Left renal cortex interstitium (tissue), 4 donors: ENCODE results near the gene INSIG2. TPM values are rescaled to one million over a fixed set of nuclear protein-coding genes. Genes with fewer than 3 reads are reported as not detected.

Experiments used
- DNase-seq, 4 donors: peaks; one replicate each; pipeline ENCODE4 v3.0.0-alpha.2; 2013; ENCODE audit warnings: low read depth in 4 of 4, low spot score in 2 of 4, missing footprints in 1 of 4
- polyA plus RNA-seq, 4 donors: library from polyadenylated mRNA; unstranded; fragments of 120-200 nt; gene quantifications; one replicate each; pipeline ENCODE4 v1.2.1, GENCODE V29; 2013; ENCODE audit not compliant: insufficient read length in 4 of 4

The INSIG2 gene
- polyA plus RNA-seq = 10 to 100 TPM; 27.9 to 40.0 (median 31.1) TPM

GRCh38 chr2:118088051-118089024 is at the start of gene INSIG2:
Gene INSIG2 (plus strand): TSS chr2:118088471. CDS start chr2:118096557, 8,086 bp downstream.
- peak; percentile 81 to 93 (median 87) for DNase-seq

GRCh38 chr2:118040891-118041290 is 47.4 kb upstream of the INSIG2 start:
- no peak for DNase-seq

- no peak for DNase-seq
These were observed 44.1 kb upstream of the INSIG2 start for GRCh38 chr2:118044103-118044716.

- DNase-seq = no peak
These were observed 43.4 kb upstream of the INSIG2 start for GRCh38 chr2:118044854-118045253.

- DNase-seq = no peak
These were observed 43.0 kb upstream of the INSIG2 start for GRCh38 chr2:118045286-118045685.

DNA sequence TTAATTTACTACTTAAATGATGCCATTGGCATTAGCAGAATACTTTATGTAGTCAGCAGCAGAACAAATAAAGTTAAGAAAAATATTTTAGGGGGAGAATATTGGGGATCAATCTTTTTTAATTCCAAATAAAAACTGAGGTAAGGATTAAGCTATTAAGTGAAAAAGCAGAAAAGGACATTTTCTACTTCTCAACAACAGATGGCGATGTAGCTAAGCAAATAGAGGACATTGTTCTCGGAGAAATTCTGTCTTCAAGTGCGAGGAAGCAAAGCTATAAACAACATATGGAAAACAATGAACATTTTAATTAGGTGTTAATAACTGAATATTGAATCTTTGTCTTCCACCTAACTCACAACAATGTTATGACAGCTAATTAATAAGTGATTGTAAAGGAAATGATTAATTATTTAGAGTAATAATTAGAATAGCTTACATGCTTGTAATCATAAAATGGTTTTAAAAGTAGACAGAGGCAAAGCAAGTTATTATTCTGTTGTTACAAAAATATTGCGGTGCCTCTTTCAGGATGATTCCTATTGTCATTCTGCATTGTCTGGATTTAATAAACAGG is 41.5 kb upstream of the INSIG2 start:
- DNase-seq = no peak

DNA sequence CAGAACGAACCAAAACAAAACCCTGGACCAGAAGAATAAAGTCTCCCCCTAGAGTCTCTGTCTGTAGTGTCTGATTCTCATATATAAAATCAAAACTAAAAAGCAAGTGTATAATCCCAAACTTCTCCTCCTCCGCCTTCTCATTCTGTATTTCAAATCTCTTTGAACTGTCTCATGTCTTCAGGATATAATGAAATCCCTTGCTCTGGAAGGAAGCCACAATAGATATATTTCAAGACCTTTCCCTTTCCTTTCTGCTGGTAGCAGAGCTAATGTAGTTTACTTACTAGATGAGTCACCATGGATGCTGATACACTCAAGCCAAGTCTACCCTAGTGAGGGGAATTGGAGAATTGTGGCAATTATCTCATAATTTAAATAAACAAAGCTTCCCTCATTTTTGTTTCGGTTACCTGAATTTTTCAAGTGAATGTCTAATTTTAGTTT is 40.9 kb upstream of the INSIG2 start:
- DNase-seq = no peak

DNA sequence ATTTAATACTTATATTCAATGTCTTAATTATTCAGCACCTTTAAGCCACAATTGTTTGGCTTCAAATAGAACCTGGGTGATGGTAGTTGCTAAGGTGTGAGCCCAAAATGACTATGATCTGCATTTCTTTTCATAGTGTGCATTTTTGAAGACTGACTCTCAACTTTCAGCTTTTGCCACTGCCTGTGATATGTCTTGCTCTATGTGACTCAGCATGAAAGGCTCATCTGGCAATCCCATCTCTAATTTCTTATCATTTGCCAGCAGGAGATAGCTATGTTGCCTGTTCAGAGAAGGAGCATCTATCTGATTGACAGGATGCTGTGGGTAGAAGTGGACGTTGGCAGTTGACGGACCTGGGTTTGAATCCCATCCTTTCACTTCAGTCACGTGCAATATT is 39.9 kb upstream of the INSIG2 start:
- DNase-seq = no peak

GRCh38 chr2:118049140-118049815 is 39.0 kb upstream of the INSIG2 start:
- no peak for DNase-seq

DNA sequence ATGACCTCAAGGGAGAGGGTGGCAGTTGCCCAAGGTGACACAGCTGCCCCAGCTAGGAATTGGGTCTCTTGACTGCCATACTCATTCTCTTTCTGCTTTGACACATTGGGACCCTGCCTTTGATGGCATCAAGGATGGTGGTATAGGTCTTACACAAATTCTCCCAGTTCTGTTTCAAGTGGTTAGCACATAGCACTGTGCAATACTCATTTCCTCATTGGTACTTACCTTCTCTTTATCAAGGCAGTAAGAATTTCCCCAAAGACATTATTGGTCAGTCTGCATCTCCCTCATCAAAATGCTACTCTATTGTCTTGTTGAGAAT is 38.5 kb upstream of the INSIG2 start:
- no peak for DNase-seq

DNA sequence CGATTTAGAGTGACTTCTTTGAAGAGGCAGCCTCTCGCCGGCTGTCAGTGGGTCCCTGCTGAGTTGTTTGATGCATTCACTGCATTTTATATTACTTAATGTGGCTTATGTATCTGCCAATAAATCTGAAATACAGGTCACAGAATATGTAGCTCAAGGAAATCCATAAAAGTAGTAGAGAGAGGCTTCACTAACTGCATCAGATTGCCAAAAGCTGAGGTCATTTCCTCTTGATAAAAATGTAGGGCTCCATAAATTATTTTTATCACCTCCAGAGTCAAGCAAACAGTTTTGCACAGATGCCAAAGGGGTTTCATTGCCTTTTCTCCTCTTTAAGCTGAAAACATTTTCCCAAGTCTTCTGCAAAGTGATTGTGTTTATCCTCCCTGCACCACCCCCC is 37.9 kb upstream of the INSIG2 start:
- no peak for DNase-seq

GRCh38 chr2:118050974-118051373 is 37.3 kb upstream of the INSIG2 start:
- DNase-seq = no peak

GRCh38 chr2:118051826-118052358 is 36.4 kb upstream of the INSIG2 start:
- no peak for DNase-seq

- no peak for DNase-seq
These were observed 35.8 kb upstream of the INSIG2 start for GRCh38 chr2:118052474-118052873.

DNA sequence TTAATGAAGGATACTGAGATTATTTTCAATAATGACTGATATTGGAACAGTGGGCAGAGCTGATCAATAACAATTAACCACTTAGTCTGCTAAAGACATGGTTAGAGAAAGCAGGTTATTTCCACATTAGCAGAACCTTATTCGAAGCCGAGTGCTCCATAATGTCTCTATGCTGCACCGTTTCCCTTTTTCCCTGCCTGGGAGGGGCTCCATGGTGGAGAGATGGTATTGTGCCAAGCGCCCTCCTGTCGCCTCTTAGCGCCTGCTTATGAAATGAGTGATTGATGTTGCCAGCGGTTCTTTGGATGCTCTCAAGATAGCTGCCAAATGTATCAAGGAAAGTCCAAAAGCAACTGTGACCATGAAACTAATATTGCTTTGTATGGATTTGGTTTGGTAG is 34.6 kb upstream of the INSIG2 start:
- DNase-seq = no peak

DNA sequence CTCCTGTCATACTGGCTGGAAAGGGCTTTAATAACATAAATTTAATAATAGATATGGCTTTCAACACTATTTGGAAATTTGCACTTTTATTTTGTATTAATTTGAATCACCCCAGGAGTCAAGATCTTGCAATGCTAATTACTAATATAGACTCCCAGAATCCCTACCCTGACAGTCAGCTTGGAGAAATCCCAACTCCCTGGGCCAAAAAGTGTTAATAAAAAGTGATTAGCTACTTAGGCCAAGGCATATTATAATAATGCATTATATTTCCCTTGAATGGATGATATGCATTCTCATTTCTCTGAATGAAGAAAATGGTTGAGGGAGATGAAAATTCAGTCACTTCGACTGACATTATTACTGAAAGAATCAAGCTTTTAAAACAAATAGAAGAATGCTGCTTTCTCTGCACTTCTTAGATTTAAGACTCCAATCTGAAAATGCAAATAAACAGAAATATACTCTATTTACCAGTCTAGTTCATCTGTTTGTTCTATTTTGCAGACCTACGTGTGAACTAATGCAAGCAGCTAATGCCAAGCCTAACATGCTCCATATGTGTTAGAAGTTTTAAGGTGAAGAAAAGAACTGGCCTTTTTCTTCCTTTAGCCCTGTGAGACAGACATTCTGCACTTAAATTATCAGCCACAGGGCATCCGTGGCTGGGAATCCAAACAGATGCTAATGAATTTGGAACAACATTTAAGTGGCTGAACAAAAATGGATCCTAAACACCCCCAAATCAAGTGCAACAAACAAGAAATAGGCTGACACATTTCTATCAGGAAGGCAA is 33.9 kb upstream of the INSIG2 start:
- DNase-seq = no peak

GRCh38 chr2:118055512-118056164 is 32.6 kb upstream of the INSIG2 start:
- no peak for DNase-seq

- no peak for DNase-seq
These were observed 32.1 kb upstream of the INSIG2 start for GRCh38 chr2:118056165-118056534.

DNA sequence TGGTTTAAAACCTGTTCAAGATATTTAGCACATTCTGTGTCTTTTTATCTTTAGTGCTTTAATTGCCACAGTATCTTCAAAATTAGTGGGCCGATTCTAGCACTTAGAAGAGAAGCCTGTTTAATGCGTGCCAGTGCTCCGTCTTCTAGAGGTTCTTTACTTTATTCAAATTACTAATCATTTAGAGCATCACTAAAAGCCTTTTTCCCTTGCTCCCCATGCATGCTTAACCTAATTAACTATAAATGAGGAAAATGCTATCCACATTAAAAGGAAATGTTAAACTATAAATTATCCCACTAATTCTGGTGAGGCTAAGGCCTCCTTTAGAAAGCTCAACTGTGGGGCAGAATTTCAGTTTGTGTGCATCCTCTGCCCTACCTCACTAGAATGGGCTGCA is 31.5 kb upstream of the INSIG2 start:
- no peak for DNase-seq
